GM10266 (cell line): ENCODE data around the gene GTPBP3.
A peak's percentile ranks its signal among the peaks of the same experiment; 100 is the strongest.
"Not testable (repeated sequence)": the region's sequence is repeated elsewhere in the genome, so short reads cannot be mapped to it uniquely, and the experiment has no call there.

Experiments
- DNase-seq: peaks from one replicate; pipeline ENCODE4 v3.0.0; 2012; ENCODE audit errors: extremely low spot score
- CTCF ChIP-seq: IDR thresholded peaks from 2 replicates; pipeline ENCODE4 v1.5.1; 2012; ENCODE audit warnings: mild to moderate bottlenecking, low read depth; ENCODE audit not compliant: control insufficient read depth, insufficient read depth; ENCODE audit errors: missing control alignments

Gene GTPBP3

GRCh38 chr19:17336872-17337674 lies at the start of gene GTPBP3:
Gene GTPBP3, plus strand, starts transcription at chr19:17337553. Its CDS starts 59 bp downstream, at chr19:17337612.
- peak; percentile 99 for DNase-seq
- no peak for TF ChIP-seq CTCF

GRCh38 chr19:17289489-17289888 lies 47.9 kb upstream of the GTPBP3 start:
- peak; percentile 91 for DNase-seq
- no peak for TF ChIP-seq CTCF

- peak; percentile 97 for DNase-seq
Observed at GRCh38 chr19:17292301-17293074, 44.9 kb upstream of the GTPBP3 start.

GRCh38 chr19:17293605-17294004 lies 43.7 kb upstream of the GTPBP3 start:
- no peak for DNase-seq
- TF ChIP-seq CTCF: no peak

More at GRCh38 chr19:17292301-17293074, 44.9 kb upstream of the GTPBP3 start:
- peak; percentile 88 for TF ChIP-seq CTCF

GRCh38 chr19:17294051-17294891 lies 43.1 kb upstream of the GTPBP3 start:
- peak; percentile 74 for DNase-seq
- TF ChIP-seq CTCF: no peak

GRCh38 chr19:17295551-17295950 lies 41.8 kb upstream of the GTPBP3 start:
- not testable (repeated sequence) for DNase-seq

- no peak for TF ChIP-seq CTCF
- DNase-seq: no peak
Observed at GRCh38 chr19:17296273-17296672, 41.1 kb upstream of the GTPBP3 start.
